ENCODE results near the gene RGP1.

RGP1 gene

DNA sequence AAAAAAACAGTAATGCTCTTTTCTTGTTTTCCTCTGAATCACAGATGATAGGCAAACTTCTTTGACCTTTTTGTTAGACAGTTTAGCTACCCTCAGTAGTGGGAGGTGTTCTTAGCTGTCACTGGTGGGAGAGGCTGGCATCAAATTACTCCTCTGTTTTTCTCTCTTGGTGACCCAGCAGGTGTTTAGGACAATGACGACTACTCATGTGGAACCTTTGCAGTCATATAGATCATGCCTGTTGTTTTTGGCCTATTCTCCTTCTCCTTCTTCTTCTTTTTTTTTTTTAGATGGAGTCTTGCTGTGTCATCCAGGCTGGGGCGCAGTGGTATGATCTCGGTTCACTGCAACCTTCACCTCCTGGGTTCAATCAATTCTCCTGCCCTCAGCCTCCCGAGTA is 26.9 kb downstream of the RGP1 start:
- peak; percentile 68 for DNase-seq

DNA sequence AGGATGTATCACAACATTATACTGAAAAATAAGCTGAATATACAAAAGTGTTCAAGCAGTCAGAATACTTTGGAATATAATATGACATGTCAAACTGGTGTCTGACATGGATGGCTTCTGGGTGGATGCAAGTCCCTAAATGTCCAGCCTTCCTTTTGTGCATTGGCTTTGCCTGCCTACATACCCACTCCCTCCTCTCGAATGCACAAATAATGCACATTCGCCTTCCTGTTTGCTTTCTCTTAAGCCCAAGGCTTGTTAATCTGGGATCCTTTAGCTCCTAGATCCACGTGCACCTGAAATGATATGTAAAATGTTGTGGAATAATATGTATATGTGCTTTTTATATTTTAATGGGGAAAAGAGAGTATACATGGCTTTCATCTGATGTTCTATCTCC is 29.4 kb downstream of the RGP1 start:
- DNase-seq: no peak

DNA sequence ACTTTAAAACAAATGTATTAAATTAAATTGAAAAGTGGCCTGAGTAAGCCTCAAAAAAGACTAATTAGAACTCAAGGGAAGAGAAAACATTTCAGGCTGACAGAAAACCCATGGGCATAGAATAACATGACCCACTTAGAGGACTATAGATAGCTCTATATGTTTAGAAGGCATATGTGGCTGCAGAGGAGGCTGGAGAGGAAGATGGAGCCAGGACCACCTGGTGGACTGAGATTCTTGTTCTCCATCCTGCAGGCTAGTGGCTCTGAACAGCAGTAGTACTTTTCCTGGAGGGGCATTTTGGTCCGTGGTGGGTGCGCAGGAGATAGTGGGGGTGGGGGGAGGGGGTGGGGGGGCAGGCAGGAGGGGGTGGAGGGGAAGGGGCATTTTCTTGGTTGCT is 32.0 kb downstream of the RGP1 start:
- DNase-seq: no peak

DNA sequence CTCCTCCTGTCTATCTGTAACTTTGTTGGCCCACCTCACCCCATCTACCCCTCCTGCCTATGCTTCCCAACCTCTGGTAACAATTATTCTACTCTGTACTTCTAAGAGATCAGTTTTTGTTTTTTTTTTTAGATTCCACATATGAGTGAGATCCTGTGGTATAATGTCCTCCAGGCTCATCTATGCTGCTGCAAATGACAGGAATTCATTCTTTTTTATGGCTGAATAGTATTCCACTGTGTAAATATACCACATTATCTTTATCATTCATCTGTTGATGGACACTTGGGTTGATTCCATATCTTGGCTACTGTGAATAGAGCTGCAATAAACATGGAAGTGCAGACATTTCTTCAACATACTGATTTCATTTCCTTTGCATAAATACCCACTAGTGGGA is 34.3 kb downstream of the RGP1 start:
- no peak for DNase-seq

DNA sequence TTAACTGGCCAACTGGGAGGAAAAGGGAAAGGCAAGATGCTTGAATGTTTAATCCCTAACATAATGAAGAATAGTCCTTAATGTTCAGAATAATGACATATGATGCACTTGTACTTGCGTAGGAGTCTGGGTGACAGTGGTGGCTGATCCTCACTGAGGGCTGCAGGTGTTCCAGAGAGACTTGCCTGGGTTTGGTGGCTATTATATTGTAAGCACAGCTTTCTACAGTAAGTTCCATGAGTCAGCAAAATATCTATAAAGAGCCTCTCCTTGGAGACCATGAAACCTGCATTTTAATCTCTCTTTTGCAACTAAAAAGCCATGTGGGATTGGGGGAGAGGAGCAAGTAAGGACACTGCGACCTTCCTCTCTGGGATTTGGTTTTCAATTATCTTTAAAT is 40.5 kb downstream of the RGP1 start:
- DNase-seq: no peak

DNA sequence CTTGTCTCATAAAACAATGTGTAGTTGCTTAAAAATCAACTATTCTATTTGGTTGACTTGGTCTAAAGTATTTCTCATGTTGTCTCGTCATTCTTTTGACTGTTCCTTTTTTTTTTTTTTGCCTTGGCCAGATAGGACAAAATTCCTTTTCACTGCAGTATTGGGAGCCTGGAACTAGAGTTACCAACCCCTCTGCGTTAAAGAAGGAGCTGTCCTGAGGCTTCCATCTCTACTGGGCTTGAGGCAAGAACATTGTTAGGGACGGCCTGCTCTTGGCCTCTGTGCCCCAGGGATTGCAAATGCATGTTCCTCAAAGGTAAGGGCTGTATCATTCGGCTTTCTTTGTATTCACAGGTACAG is 40.9 kb downstream of the RGP1 start:
- DNase-seq: no peak

DNA sequence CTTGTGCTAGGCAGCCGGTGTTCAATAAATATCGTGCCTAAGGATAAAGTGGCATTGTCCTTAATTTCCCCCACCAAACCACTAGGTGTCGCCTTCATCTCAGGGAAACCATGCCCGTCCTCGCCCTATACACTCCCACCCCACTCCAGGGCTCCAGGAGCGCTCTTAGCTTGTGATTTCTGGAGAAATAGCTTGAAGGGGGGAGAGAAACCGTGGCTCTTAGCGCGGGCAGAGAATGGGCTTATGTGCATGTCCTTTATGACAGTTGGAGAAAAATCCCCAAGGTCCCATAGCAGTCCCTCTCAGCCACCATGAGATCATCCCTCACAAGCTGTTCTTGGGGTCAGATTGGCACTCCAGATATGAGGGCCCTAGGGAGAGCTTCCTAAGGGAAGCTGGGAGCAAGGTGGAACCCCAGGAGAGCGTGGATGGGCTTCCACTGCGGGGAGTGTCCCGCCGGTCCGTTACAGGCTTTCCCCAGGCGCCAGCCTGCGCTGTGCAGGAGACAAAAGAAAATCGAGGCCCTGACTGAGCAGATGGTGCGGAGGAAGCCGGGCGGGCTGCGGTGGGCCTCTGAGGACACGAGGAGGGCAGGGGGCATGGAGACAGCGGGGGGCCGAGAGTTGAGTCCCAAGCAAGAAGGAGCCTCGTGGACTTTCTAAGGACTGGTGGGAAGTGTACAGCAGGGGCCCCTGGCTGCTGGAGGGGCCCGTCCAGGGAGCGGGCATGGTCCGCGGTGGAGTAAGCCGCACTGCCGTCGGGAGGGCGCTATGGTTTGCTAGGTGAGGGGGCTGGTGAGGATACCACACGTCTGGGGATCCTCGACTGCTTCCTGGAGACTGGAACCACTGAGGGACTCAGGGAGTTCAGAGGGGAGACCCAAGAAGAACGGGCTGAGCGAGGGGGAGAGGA is 41.6 kb downstream of the RGP1 start:
- peak; percentile 43 for DNase-seq

DNA sequence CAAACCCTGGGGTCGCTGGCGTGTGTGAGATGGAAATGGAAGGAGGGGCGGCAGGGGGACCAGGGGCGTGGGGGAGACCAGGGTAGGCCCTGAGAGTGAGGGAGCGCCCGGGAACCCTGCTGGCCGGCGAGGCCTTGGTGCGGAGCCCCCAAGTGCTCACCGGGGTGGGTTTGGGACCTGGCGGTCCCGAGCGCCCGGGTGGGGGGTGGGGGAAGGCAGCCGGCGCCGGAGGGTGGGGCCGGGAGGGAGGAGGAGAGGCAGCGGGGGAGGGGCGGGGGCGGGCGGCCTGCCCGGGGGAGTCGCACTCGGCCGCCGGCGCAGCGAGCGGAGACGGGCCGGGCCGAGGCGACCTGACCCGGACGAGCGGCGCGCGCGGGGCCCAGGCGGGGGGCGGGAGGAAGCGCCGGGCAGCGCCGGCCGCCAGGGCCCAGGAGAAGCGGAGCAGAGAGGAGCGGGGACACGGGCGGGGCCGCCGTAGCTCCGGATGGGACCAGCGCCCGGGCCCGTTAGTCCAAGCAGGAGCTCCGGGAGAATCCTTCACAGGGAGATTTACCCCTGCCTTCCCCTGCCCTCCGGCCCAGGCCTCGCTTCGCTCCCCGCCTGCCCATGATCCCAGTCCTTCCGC is 42.3 kb downstream of the RGP1 start, which contains the start of gene NPR2:
Gene NPR2, plus strand, starts transcription at position 295 of the 625 bp plus-strand sequence. CDS start 818 bp downstream, outside the sequence.
- no peak for DNase-seq

DNA sequence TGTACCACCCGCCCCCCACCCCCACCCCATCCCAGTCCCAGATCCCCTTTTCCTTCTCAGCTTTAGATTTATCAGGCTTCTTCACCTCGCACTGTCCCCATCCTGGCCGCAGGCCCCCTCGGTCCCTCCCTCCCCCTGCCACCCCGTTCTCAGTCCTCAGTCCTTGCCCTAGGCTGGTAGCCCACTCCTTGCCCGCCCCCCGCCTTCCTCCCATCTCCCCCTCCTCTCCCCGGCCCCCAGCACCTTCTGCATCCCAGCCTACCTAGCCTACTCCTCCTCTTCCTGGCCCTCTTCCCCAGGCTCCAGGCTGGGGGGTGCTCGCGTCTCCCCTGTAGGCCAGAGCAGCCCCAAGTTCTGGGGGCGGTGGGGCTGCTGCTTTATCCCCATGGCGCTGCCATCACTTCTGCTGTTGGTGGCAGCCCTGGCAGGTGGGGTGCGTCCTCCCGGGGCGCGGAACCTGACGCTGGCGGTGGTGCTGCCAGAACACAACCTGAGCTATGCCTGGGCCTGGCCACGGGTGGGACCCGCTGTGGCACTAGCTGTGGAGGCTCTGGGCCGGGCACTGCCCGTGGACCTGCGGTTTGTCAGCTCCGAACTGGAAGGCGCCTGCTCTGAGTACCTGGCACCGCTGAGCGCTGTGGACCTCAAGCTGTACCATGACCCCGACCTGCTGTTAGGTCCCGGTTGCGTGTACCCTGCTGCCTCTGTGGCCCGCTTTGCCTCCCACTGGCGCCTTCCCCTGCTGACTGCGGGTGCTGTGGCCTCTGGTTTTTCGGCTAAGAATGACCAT is 43.1 kb downstream of the RGP1 start:
- DNase-seq: no peak

DNA sequence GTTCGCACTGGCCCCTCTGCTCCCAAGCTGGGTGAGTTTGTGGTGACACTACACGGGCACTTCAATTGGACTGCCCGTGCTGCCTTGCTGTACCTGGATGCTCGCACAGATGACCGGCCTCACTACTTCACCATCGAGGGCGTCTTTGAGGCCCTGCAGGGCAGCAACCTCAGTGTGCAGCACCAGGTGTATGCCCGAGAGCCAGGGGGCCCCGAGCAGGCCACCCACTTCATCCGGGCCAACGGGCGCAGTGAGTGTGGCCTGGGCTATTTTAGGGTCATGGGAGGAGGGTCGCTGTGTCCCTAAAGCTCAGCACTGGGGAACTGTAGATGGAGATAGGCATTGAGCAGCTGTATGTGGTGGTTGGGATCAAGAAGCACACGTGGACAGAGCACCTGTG is 43.7 kb downstream of the RGP1 start:
- DNase-seq: no peak

DNA sequence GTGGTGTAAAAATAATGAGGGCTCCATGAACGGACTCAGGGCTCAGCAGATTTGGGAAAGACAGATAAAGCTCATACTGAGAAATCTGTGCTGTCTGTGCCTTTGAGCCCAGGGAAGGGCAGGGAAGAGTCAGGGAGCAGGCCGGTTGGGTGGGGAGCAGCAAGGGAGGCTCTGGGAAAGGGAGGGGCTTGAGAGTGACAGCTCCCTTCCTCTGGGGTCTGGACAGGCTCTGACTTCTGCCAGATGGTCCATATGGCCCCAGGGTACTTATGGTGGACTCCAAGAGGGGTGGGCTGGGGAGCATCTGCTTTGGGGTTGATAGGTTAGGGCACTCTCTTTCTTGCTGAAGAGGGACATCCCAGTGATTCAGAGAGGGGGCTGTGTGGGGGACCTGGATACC is 44.4 kb downstream of the RGP1 start:
- no peak for DNase-seq

DNA sequence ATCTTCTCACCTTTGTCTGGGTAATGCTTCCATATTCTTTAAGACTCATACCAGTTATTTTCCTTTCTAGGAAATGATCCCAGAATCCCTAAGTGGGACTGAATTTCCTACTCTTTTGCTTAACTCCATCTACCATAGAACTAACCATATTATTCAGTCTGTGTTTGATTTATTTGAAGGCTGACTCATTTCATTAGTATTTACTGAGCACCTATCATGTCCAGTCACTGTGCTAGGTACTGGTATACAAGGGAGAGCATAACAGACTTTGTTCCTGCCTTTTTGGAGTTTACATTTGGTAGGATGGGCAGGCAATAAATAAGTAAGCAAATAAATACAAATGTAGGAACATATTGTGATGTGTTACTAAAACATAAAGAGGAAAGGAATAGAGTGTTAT is 46.6 kb downstream of the RGP1 start:
- no peak for DNase-seq

DNA sequence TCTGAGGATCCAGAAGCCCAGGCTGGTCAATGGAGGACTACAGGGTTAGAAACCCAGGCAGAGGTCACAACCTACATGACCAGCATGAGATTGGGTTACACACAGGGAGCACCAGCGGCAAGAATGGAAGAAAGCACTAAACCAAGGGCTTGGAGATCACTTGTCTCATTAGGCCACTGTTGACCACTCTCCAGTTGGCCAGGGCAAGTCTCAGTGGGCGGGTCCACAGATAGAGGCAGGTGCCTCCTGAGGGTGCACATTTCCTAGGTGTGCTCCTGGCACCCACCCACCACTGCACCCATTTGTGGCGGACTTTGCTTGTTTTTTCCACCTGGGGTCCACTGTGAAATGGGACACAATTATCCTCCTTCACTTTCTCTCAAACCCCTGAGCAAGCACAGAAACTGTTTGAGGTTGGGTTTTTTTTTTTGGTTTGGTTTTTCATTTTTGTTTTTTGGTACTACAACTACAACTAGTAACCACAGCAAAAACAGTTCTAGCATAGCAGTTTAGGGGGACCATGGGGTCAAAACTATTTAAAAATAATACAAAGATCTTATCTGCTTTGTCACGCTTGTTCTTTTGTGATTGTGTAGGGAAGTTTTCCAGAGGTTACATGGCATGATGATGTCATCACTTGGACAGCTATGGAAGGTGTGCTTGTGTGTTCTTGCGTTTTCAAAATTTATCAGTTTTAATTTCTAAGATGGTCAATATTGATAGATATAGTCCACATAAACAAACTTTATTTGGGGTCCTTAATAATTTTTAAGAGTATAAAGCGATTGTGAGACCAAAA is 48.4 kb downstream of the RGP1 start:
- DNase-seq: no peak

DNA sequence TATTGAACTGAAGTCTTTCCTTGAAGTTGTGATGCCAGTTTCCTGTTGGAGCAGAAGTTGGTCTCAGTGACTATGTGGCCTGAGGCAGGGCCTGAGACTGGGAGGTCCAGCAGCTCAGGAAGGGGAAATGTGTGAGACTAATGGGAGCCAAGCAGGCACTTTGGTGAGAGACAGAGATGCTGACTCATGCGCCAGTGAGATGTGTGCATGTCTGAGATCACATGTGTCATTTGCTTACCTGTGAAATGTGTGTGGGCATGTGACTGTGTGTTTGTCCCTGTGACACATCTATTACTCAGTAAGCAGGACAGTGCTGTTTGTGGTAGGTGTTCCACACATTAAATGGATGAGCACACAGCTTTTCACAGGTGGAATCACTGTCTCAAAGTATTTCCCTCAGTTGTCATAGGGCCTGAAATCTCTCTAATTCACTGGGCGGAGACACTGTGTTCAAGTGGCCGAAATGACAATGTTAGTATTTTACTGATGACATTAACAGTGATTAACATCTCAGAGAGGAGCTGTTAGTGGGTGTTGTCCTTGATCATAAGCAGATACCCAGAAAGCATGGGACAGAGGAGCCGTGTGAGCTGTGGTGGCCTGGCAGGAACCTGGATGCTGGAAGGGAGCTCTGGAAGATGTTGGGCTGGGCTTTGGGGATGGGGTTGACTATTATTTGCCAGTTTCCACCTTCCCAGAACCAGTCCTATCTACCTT is 49.7 kb downstream of the RGP1 start:
- DNase-seq: no peak

DNA sequence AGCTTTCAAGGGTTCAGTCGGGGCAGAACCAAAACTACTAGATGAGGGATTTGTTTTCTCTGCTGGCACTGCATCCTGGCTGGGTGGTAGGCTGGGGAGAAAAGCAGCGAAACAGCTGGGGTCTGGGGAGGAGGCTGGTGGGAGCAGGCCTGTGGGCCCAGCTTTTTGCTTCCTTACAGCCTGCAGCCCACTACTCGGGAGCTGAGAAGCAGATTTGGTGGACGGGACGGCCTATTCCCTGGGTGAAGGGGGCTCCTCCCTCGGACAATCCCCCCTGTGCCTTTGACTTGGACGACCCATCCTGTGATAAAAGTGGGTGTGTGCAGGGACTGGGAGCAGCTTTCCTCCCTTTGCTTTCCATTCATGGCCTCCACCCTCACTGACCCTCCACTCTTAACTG is 51.4 kb downstream of the RGP1 start:
- no peak for DNase-seq

DNA sequence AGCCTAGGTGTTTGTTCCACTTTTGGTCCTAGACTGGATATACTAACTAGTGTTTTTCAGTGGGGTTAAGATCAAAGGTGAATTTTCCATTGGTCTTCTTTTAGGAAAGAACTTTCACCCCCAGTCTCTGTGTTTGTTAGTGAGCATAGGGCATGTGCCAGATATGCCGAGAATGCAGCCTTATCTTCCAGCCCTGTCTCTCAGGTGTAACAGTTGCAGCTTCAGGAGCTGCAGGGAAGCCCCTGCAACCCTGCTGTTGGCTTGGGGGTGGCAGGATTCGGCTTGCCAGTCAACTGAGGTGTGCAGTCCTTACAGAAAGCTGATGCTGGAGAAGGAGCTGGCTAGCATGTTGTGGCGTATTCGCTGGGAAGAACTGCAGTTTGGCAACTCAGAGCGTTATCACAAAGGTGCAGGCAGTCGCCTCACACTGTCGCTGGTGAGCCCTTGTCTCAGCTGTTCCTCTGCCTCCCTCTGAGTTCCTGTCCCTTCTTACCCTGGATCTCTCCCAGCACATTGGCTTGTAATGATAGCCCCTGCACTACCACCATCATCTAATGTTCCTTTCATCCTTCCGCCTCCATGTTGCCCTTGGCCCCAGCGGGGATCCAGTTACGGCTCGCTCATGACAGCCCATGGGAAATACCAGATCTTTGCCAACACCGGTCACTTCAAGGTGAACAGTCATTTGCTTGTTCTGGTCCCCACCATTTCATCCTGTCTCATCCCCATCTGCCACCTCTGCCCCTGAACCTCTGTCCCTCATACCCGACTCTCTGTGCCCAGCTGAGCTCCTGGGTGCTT is 52.4 kb downstream of the RGP1 start:
- no peak for DNase-seq

DNA sequence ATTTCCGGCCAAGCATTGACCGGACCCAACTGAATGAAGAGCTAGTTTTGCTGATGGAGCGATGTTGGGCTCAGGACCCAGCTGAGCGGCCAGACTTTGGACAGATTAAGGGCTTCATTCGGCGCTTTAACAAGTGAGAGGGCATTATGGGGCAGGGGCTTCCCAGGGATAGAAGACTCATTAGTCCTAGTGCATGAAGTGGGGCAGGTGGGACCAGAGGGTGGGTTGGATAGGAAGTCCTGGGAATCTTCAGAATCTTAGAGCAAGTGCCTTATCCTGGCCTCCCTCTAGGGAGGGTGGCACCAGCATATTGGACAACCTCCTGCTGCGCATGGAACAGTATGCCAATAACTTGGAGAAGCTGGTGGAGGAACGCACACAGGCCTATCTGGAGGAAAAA is 57.0 kb downstream of the RGP1 start:
- DNase-seq: no peak

All from NCI-H526 treated with DMSO at 0.1 percent for 48 hours (cell line).